ENCODE measurements around the gene ZNF827.

Gene ZNF827

GRCh38 chr4:145865274-145865941 is 73.2 kb downstream of the ZNF827 start:
- no peak overlapping the region for H3K27ac ChIP-seq
- H3K9ac ChIP-seq = no peak overlapping the region
- no peaks in the 10 kb centered on the region for H3K4me1 ChIP-seq
- H2AFZ ChIP-seq = no peak overlapping the region
- H3K4me2 ChIP-seq (ENCODE audit: low read length) = no peak overlapping the region
- H3K36me3 ChIP-seq (ENCODE audit: control insufficient read depth, insufficient read depth, low read length) = no peaks in the 10 kb centered on the region
- H3K79me2 ChIP-seq = no peaks in the 10 kb centered on the region
- H3K27me3 ChIP-seq (ENCODE audit: control insufficient read depth, insufficient read depth, low read length) = no peaks in the 10 kb centered on the region
- H3K4me3 ChIP-seq (ENCODE audit: low read depth, low read length) = no peak overlapping the region
- H3K9me3 ChIP-seq (ENCODE audit: control insufficient read depth, low read length) = no peaks in the 10 kb centered on the region
- TF ChIP-seq, protein P1, sequence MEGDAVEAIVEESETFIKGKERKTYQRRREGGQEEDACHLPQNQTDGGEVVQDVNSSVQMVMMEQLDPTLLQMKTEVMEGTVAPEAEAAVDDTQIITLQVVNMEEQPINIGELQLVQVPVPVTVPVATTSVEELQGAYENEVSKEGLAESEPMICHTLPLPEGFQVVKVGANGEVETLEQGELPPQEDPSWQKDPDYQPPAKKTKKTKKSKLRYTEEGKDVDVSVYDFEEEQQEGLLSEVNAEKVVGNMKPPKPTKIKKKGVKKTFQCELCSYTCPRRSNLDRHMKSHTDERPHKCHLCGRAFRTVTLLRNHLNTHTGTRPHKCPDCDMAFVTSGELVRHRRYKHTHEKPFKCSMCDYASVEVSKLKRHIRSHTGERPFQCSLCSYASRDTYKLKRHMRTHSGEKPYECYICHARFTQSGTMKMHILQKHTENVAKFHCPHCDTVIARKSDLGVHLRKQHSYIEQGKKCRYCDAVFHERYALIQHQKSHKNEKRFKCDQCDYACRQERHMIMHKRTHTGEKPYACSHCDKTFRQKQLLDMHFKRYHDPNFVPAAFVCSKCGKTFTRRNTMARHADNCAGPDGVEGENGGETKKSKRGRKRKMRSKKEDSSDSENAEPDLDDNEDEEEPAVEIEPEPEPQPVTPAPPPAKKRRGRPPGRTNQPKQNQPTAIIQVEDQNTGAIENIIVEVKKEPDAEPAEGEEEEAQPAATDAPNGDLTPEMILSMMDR (IDR thresholded peaks at IDR 0.05) = no peak

GRCh38 chr4:145863191-145863590 is 75.4 kb downstream of the ZNF827 start:
- Histone ChIP-seq H3K4me3 (ENCODE audit: low read depth, low read length) (no peak overlapping the region), H3K4me1 (no peaks in the 10 kb centered on the region), H3K27me3 (ENCODE audit: control insufficient read depth, insufficient read depth, low read length) (no peaks in the 10 kb centered on the region), H3K79me2 (no peaks in the 10 kb centered on the region), H2AFZ (no peak overlapping the region), H3K27ac (no peak overlapping the region), H3K9ac (no peak overlapping the region), H3K4me2 (ENCODE audit: low read length) (no peak overlapping the region), H3K36me3 (ENCODE audit: control insufficient read depth, insufficient read depth, low read length) (no peaks in the 10 kb centered on the region), H3K9me3 (ENCODE audit: control insufficient read depth, low read length) (no peaks in the 10 kb centered on the region)
- TF ChIP-seq, protein P1 (IDR thresholded peaks at IDR 0.05) = no peak

DNA sequence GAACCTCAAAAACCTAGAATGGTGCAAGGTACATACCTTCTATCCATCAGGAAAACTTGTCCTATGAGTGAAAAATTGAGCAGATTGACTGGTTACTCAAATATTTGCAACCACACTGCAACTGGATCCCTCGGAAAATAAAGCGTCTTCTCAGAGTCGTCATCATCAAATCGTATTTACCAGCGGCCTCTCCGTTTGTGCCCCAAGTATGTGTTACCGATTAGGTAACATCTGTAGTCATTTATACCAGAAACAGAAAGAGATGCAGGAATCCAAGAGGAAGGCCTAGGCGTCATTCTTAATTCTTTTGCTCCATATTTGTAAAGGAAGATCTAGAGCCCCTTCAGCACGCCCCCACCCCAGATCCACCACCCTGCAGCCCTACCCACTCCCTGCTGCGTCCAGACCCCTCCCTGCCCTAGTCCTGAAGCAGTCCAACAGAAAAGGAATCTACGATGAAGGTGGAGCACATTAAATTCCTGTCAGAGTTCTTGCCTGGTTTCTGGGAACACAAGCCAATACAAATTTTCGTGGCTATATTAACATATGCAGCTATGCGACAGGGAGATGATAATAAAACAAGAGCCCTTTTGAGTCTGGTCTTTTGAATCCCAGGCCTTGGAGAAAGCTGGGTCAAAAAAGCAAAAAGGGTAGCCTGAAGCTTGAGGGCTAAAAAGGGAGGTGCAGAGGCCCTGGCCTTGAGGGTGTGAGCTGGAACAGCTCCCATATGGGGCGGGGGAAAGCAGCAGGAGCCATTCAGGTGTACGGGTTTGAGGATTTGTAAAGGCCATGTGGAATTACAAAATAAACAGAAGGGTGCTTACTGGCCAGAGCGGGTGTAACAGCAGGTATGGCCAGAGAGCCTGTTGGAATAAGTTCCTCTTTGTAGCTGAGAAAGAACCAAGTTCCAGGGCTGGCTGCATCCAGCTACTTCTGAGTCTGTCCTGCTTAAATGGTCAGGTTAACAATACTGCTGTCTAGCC is 77.0 kb downstream of the ZNF827 start:
- TF ChIP-seq, protein P1 (IDR thresholded peaks at IDR 0.05) = no peak
- Histone ChIP-seq H3K4me2 (ENCODE audit: low read length) (no peak overlapping the region), H3K4me3 (ENCODE audit: low read depth, low read length) (no peak overlapping the region), H2AFZ (no peak overlapping the region), H3K36me3 (ENCODE audit: control insufficient read depth, insufficient read depth, low read length) (no peaks in the 10 kb centered on the region), H3K27me3 (ENCODE audit: control insufficient read depth, insufficient read depth, low read length) (no peaks in the 10 kb centered on the region), H3K4me1 (no peaks in the 10 kb centered on the region), H3K9ac (no peak overlapping the region), H3K9me3 (ENCODE audit: control insufficient read depth, low read length) (no peaks in the 10 kb centered on the region), H3K79me2 (no peaks in the 10 kb centered on the region), H3K27ac (no peak overlapping the region)

- Histone ChIP-seq H3K9ac (no peak overlapping the region), H3K4me3 (ENCODE audit: low read depth, low read length) (no peak overlapping the region), H2AFZ (no peak overlapping the region), H3K27ac (no peak overlapping the region), H3K36me3 (ENCODE audit: control insufficient read depth, insufficient read depth, low read length) (no peaks in the 10 kb centered on the region), H3K27me3 (ENCODE audit: control insufficient read depth, insufficient read depth, low read length) (no peaks in the 10 kb centered on the region), H3K9me3 (ENCODE audit: control insufficient read depth, low read length) (no peaks in the 10 kb centered on the region), H3K79me2 (no peaks in the 10 kb centered on the region), H3K4me1 (no peaks in the 10 kb centered on the region), H3K4me2 (ENCODE audit: low read length) (no peak overlapping the region)
- TF ChIP-seq, protein P1 (IDR thresholded peaks at IDR 0.05) = no peak
These were observed 77.7 kb downstream of the ZNF827 start for GRCh38 chr4:145860897-145861296.
